Esophagus squamous epithelium (tissue), 4 donors: ENCODE data around the gene ELMO1.

Experiments used
- POLR2A ChIP-seq, 4 donors: fragments of 450-650 bp; IDR thresholded peaks; one replicate each; pipeline ENCODE4 v1.6.1; 2017; ENCODE audit warnings: antibody characterized with exemption in 4 of 4, mild to moderate bottlenecking in 4 of 4, moderate library complexity in 3 of 4
- TF ChIP-seq, protein P1 (sequence below), 6 experiments: fragments of 450-650 bp in 4 of 6; fragments of 200-600 bp in 2 of 6; sonication (generic) in 2 of 6; IDR thresholded peaks; one replicate each; pipeline ENCODE4 v1.5.1; 2016 to 2019; ENCODE audit warnings: antibody characterized with exemption in 6 of 6, mild to moderate bottlenecking in 4 of 6, moderate library complexity in 4 of 6

DNA sequence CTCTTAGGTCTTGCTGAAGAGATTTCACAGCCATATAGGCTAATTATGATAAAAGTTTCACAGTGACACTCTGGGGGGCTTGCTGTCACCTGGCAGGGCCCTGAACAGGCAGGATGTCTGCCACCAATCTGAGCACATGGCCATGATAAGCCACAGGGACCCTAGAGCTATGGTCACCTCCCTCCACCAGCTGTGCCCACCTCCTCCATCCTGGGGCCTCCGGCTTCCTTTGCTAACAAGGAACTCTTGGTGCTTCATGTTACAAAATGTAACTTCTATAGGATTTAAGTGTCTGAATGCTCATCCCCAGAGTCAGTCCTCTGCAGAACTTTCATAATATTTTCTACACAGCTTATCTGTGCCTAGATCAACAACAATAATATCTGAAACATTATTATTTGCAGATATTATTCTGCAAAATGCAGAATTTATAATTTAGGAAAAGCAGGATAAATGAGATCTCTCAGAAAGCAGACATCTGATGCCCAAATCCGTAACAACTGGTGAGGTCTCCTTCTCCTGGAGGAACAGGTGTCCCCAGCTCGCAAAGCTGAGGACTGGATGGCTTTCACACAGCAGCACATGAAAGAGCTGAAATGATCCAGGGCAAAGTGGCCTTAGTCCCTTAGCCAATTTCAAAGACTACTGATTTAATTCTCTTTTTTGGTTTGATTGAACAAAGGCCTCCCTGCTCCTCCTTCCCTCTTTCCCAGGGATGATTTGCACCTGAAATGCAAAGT lies 437.3 kb downstream of the ELMO1 start:
- TF ChIP-seq, protein P1, sequence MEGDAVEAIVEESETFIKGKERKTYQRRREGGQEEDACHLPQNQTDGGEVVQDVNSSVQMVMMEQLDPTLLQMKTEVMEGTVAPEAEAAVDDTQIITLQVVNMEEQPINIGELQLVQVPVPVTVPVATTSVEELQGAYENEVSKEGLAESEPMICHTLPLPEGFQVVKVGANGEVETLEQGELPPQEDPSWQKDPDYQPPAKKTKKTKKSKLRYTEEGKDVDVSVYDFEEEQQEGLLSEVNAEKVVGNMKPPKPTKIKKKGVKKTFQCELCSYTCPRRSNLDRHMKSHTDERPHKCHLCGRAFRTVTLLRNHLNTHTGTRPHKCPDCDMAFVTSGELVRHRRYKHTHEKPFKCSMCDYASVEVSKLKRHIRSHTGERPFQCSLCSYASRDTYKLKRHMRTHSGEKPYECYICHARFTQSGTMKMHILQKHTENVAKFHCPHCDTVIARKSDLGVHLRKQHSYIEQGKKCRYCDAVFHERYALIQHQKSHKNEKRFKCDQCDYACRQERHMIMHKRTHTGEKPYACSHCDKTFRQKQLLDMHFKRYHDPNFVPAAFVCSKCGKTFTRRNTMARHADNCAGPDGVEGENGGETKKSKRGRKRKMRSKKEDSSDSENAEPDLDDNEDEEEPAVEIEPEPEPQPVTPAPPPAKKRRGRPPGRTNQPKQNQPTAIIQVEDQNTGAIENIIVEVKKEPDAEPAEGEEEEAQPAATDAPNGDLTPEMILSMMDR (IDR thresholded peaks at IDR 0.05), result no peak
- no peak for TF ChIP-seq POLR2A (IDR thresholded peaks at IDR 0.05)
